Measurements from ENCODE around the gene CLCN4. TPM values are rescaled to one million over a fixed set of nuclear protein-coding genes. Genes with fewer than 3 reads are reported as not detected.

The CLCN4 gene
- total RNA-seq, 1 donor from 2014 or later: 4.7 TPM

DNA sequence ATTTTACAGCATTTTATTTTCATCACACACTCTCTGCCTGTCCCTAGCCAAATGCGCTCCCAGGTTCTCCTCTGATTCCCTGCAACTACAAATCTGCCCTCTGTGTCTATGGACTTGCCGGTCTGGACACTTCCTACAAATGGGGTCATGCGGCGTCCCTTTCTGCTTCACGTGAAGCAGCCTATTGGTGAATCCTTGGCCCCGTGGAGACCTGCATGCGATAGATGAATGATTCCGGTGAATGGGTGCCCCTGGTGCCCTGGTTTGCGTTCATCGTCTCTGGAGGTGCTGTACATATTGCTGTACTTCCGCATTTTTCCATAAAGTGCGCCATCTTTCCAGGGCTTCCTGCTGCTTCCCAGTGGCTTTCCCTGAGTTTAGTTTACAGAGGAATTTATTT is 27.5 kb upstream of the CLCN4 start:
- ATAC-seq (ENCODE audit: low read depth) (no peak), DNase-seq (no peak)
- Mint-ChIP-seq H3K4me3 (no peak overlapping the region), H3K27me3 (no peaks in the 10 kb centered on the region), H3K4me1 (peaks cover 9% of the 10 kb centered on the region), H3K36me3 (ENCODE audit: low read depth) (peaks cover 81% of the 10 kb centered on the region), H3K9me3 (no peaks in the 10 kb centered on the region), H3K27ac (no peak overlapping the region)
- CTCF ChIA-PET: no interaction called here
- POLR2A ChIA-PET: no interaction called here
- TF ChIP-seq, protein P1, sequence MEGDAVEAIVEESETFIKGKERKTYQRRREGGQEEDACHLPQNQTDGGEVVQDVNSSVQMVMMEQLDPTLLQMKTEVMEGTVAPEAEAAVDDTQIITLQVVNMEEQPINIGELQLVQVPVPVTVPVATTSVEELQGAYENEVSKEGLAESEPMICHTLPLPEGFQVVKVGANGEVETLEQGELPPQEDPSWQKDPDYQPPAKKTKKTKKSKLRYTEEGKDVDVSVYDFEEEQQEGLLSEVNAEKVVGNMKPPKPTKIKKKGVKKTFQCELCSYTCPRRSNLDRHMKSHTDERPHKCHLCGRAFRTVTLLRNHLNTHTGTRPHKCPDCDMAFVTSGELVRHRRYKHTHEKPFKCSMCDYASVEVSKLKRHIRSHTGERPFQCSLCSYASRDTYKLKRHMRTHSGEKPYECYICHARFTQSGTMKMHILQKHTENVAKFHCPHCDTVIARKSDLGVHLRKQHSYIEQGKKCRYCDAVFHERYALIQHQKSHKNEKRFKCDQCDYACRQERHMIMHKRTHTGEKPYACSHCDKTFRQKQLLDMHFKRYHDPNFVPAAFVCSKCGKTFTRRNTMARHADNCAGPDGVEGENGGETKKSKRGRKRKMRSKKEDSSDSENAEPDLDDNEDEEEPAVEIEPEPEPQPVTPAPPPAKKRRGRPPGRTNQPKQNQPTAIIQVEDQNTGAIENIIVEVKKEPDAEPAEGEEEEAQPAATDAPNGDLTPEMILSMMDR (IDR thresholded peaks at IDR 0.05): no peak
- intact Hi-C loops (cut with micrococcal nuclease): no loop called here

DNA sequence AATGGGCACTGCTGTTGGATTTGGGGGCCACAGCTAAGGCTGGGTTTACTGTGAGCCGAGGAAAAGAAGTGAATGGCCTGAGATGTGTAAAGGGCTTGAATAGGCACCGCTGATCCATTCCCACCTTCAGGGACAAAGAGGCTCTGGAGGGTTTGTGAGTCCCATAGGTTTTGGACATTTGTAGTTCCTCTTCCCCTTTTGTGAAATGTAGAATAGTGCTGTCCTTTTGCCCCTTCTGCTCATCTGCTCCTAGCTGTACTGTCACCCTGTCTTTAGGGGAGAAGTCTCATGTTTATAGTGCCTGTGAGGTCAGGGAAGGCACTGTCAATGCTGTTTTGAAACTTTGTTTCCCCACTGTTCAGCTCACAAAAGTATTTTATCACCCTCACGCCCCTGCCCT is 26.4 kb upstream of the CLCN4 start:
- H3K4me3 Mint-ChIP-seq: no peak overlapping the region
- H3K9me3 Mint-ChIP-seq: no peaks in the 10 kb centered on the region
- H3K4me1 Mint-ChIP-seq: peaks cover 3% of the 10 kb centered on the region
- no peaks in the 10 kb centered on the region for H3K27me3 Mint-ChIP-seq
- TF ChIP-seq, protein P1 (IDR thresholded peaks at IDR 0.05): no peak
- intact Hi-C loops (cut with micrococcal nuclease): no loop called here
- ATAC-seq (ENCODE audit: low read depth): no peak
- peaks cover 82% of the 10 kb centered on the region for H3K36me3 Mint-ChIP-seq (ENCODE audit: low read depth)
- ChIA-PET CTCF (no interaction called here), POLR2A (no interaction called here)
- no peak overlapping the region for H3K27ac Mint-ChIP-seq
- no peak for DNase-seq

DNA sequence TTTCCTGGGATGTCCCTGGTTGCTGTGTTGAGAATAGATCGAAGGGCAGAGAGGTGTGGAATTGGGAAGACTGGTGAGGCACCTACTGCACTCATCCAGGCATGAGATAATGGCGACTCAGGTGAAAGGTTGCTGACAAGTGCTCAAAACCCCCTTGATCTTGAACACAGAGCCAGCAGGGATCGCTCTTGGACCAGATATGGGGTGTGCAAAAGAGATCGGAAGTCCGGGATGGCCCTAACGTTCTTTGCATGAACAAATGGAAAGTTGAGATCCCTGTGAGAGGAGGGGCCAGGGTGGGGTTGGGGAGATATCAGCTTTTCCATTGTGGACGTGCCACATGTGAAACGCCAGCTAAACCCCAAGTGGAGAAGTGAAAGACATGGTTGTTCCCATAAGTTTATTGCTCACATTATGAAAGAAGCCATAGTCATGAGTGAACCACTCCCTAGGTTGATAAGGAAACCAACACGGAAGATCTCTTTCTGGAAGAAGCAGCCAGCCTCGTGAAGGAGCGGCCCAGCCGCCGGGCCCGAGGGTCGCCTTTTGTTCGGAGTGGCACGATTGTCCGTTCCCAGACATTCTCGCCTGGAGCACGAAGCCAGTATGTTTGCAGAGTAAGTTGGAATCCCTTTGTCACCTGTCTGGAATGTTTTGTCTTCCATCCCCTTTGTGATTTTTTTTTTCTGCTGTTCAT is 22.6 kb upstream of the CLCN4 start:
- intact Hi-C loops (cut with micrococcal nuclease): no loop called here
- no peaks in the 10 kb centered on the region for H3K27me3 Mint-ChIP-seq
- CTCF ChIA-PET: no interaction called here

DNA sequence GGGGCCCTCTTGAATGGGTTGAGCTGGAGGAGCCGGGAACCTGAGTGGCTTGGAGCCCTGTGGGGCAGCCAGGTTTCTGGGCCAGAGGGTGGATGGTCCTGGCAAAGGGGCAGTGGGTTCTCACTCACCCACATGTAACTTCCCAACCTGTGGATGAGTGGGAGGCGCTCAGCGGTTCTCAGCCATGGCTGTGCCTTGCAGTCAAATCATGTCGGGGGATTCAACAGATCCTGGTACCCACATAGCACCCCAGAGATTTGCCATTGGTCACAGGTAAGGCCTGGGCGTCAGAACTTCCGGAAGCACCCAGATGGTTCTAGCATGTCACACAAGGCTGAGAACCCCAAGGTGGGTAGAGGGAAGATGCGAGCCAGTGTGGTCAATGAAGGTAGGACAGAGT is 21.9 kb upstream of the CLCN4 start:
- H3K4me3 Mint-ChIP-seq: no peak overlapping the region
- peaks cover 72% of the 10 kb centered on the region for H3K36me3 Mint-ChIP-seq (ENCODE audit: low read depth)
- H3K4me1 Mint-ChIP-seq: no peaks in the 10 kb centered on the region
- no peaks in the 10 kb centered on the region for H3K27me3 Mint-ChIP-seq
- ChIA-PET CTCF (no interaction called here), POLR2A (no interaction called here)
- ATAC-seq (ENCODE audit: low read depth) (no peak), DNase-seq (no peak)
- H3K27ac Mint-ChIP-seq: no peak overlapping the region
- no peaks in the 10 kb centered on the region for H3K9me3 Mint-ChIP-seq
- TF ChIP-seq, protein P1 (IDR thresholded peaks at IDR 0.05): no peak
- intact Hi-C loops (cut with micrococcal nuclease): no loop called here

More for the DNA sequence above, 22.6 kb upstream of the CLCN4 start:
- Mint-ChIP-seq H3K36me3 (ENCODE audit: low read depth) (peaks cover 71% of the 10 kb centered on the region), H3K4me1 (no peaks in the 10 kb centered on the region), H3K9me3 (no peaks in the 10 kb centered on the region), H3K27ac (no peak overlapping the region), H3K4me3 (no peak overlapping the region)
- POLR2A ChIA-PET: no interaction called here
- ATAC-seq (ENCODE audit: low read depth) (no peak), DNase-seq (no peak)
- TF ChIP-seq, protein P1 (IDR thresholded peaks at IDR 0.05): no peak

DNA sequence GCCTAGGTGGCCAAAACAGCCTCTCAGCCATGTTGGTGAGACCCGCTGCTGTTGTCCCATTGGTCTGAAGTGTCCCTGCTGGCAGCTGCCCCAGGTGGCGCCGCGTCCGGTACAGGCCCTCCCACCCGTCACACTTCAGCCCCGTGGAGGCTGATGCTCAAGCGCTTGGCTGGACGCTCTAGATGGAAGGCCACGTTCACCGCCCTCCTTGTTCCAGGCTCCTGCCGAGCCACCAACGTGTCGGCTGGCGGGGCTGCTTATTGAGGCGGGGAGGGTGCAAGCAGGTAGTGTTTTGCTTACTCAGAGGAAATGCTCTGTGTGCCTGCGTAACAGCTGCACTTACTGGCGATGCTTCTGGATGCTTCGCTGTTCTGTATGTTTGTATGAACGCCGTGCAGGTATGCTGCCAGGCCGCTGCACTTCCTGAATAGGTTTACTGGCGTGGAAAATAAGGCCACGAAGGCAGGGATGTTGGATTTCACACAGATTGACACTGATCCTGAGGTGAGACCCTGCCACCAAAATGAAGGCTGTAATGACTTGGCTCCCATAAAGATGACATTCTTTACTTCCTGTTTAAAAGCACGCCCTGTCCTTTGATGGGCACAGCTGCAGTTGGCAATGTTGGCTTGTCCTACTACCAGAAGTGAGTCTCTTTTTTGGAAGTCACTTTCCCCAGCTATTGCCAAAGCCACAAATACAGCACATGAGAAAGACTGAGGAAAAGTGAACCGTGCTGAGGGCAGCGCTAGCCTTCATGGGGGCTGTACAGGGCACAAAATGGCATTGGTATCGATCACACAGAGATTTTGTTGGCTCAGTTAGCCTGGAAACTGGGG is 21.0 kb upstream of the CLCN4 start:
- POLR2A ChIA-PET: no interaction called here
- no peaks in the 10 kb centered on the region for H3K27me3 Mint-ChIP-seq
- H3K4me3 Mint-ChIP-seq: no peak overlapping the region
- TF ChIP-seq, protein P1 (IDR thresholded peaks at IDR 0.05): no peak
- intact Hi-C loops (cut with micrococcal nuclease): no loop called here
- no peaks in the 10 kb centered on the region for H3K9me3 Mint-ChIP-seq
- ATAC-seq (ENCODE audit: low read depth) (no peak), DNase-seq (no peak)
- CTCF ChIA-PET: no interaction called here
- no peaks in the 10 kb centered on the region for H3K4me1 Mint-ChIP-seq
- H3K36me3 Mint-ChIP-seq (ENCODE audit: low read depth): peaks cover 73% of the 10 kb centered on the region
- no peak overlapping the region for H3K27ac Mint-ChIP-seq

All from activated B cell treated with CpG ODN at 0.5 μM for 24 hours (primary cell).